A673 (cell line): ENCODE data around the gene AJAP1. TPM values are rescaled to one million over a fixed set of nuclear protein-coding genes. Genes with fewer than 3 reads are reported as not detected.

Source experiments
- BruUV-seq: library from RNA; stranded (reverse); fragments of 400-500 nt; replicated peaks from 2 replicates; lab custom pipeline; 2021; lab: Mats Ljungman, UMichigan
- CTCF ChIA-PET: fragments of 300-600 bp; sonication (Branson Sonifier 250); formaldehyde crosslinking; loops from one replicate; lab custom pipeline; 2022; ENCODE audit warnings: antibody characterized with exemption; lab: Charles Lee
- POLR2A ChIA-PET: fragments of 300-600 bp; sonication (Branson Sonifier 250); formaldehyde crosslinking; loops from one replicate; lab custom pipeline; 2022; ENCODE audit warnings: antibody characterized with exemption; ENCODE audit not compliant: low non-redundant PET; lab: Charles Lee
- DNase-seq: peaks from one replicate; pipeline ENCODE4 v3.0.0-alpha.2; 2015; ENCODE audit warnings: low spot score
- H3K27ac ChIP-seq: fragments of 200-600 bp; sonication (generic); 2 replicates; pipeline ENCODE4 v1.5.1; 2016; ENCODE audit warnings: mixed run types, low read depth, mild to moderate bottlenecking, mixed read lengths, antibody characterized with exemption, low read length; ENCODE audit not compliant: poor library complexity, severe bottlenecking
- H3K27me3 ChIP-seq: fragments of 200-600 bp; sonication (generic); replicated peaks from 2 replicates; pipeline ENCODE4 v1.6.1; 2017; ENCODE audit warnings: mixed run types, low read depth, mild to moderate bottlenecking, mixed read lengths, antibody characterized with exemption, low read length; ENCODE audit not compliant: insufficient read depth, poor library complexity
- H3K36me3 ChIP-seq: fragments of 200-600 bp; sonication (generic); 2 replicates; pipeline ENCODE4 v1.6.1; 2016; ENCODE audit warnings: mixed run types, mild to moderate bottlenecking, mixed read lengths, antibody characterized with exemption, low read length; ENCODE audit not compliant: insufficient read depth, poor library complexity, severe bottlenecking
- H3K4me1 ChIP-seq: fragments of 200-600 bp; sonication (generic); 2 replicates; pipeline ENCODE4 v1.6.1; 2017; ENCODE audit warnings: mixed run types, mild to moderate bottlenecking, mixed read lengths, antibody characterized with exemption, low read length; ENCODE audit not compliant: insufficient read depth, poor library complexity, severe bottlenecking
- H3K4me3 ChIP-seq: fragments of 200-600 bp; sonication (generic); 2 replicates; pipeline ENCODE4 v1.5.1; 2016; ENCODE audit warnings: low read depth, mixed run types, mild to moderate bottlenecking, mixed read lengths, low read length; ENCODE audit not compliant: poor library complexity, severe bottlenecking
- H3K9me3 ChIP-seq: fragments of 200-600 bp; sonication (generic); 2 replicates; pipeline ENCODE4 v1.6.1; 2016; ENCODE audit warnings: mixed run types, low read depth, mild to moderate bottlenecking, mixed read lengths, antibody characterized with exemption, low read length; ENCODE audit not compliant: poor library complexity, severe bottlenecking
- CTCF ChIP-seq: fragments of 300-800, 200-600 bp; sonication (generic); conservative IDR thresholded peaks from 2 replicates; pipeline ENCODE4 v1.5.1; 2017; ENCODE audit warnings: low read depth, mild to moderate bottlenecking, antibody characterized with exemption, low read length, moderate library complexity, mixed read lengths
- EZH2 ChIP-seq: fragments of 200-600 bp; sonication (generic); IDR thresholded peaks from 2 replicates; pipeline ENCODE4 v1.6.1; 2017; ENCODE audit warnings: borderline replicate concordance, low read depth, mild to moderate bottlenecking, mixed read lengths, antibody characterized with exemption, low read length; ENCODE audit not compliant: poor library complexity, severe bottlenecking
- intact Hi-C: fragments of 100-400 bp; cut with micrococcal nuclease; formaldehyde crosslinking; loops from one replicate; pipeline ENCODE4 v1.10.0; 2022; ENCODE audit not compliant: unreplicated experiment
- total RNA-seq: library from RNA; stranded (reverse); gene quantifications from 2 replicates; pipeline ENCODE4 v1.2.3, GENCODE V29; 2021

AJAP1 gene
- total RNA-seq, 1 experiment from 2014 or later: not detected

DNA sequence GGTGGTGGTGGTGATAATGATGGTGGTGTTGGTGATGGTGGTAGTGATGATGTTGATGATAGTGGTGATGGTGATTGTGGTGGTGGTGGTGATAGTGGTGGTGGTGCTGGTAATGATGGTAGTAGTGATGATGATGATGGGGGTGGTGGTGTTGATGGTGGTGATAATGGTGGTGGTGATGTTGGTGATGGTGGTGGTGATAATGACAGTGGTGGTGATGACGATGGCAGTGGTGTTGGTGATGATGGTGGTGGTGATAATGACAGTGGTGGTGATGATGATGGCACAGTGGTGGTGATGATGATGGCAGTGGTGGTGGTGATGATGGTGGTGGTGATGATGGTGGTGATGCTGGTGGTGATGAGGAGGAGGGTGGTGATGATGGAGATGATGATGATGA, 7.0 kb upstream of the AJAP1 start:
- Histone ChIP-seq H3K4me1 (no peaks in the 10 kb centered on the region), H3K27ac (no peak overlapping the region), H3K27me3 (peaks cover 11% of the 10 kb centered on the region), H3K9me3 (no peaks in the 10 kb centered on the region), H3K4me3 (no peak overlapping the region), H3K36me3 (no peaks in the 10 kb centered on the region)
- no TSS peak for BruUV-seq
- intact Hi-C loops: no loop called here
- POLR2A ChIA-PET: no interaction called here
- no peak for DNase-seq
- TF ChIP-seq EZH2: no peak
- TF ChIP-seq CTCF: no peak
- CTCF ChIA-PET: no interaction called here

- ChIA-PET POLR2A (no interaction called here), CTCF (no interaction called here)
- Histone ChIP-seq H3K4me1 (no peaks in the 10 kb centered on the region), H3K36me3 (no peaks in the 10 kb centered on the region), H3K9me3 (no peaks in the 10 kb centered on the region), H3K27me3 (peaks cover 21% of the 10 kb centered on the region), H3K4me3 (no peak overlapping the region), H3K27ac (no peak overlapping the region)
- no peak for TF ChIP-seq CTCF
- TF ChIP-seq EZH2: no peak
- BruUV-seq: no TSS peak
- no peak for DNase-seq
- intact Hi-C loops: no loop called here
Observed at GRCh38 chr1:4648657-4649056, 5.8 kb upstream of the AJAP1 start.

DNA sequence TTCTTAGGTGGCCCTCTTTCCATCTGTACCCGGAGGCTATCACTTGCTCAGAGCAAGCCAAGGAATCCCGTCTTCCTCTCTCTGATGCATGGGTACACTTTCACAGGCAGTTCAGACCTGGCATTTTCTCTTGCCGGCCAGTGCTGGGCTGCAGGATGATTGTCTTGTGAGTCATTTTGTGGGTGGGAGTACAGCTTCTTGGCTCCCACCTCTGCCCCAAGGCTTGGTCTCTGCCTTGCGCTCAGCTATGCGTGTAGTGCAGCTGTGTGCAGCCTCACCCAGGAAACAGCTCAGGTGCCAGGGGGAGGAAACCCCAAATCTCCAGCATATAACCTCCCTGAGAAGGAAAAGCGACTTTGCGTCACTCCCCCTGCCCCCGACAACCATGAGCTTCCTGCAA, 3.9 kb upstream of the AJAP1 start:
- Histone ChIP-seq H3K36me3 (no peaks in the 10 kb centered on the region), H3K27me3 (peaks cover 24% of the 10 kb centered on the region), H3K9me3 (no peaks in the 10 kb centered on the region), H3K27ac (no peak overlapping the region), H3K4me1 (no peaks in the 10 kb centered on the region), H3K4me3 (no peak overlapping the region)
- DNase-seq: no peak
- POLR2A ChIA-PET: no interaction called here
- no TSS peak for BruUV-seq
- TF ChIP-seq EZH2 (no peak), CTCF (no peak)
- CTCF ChIA-PET: no interaction called here
- intact Hi-C loops: no loop called here
